GM15510 (cell line): ENCODE results near the gene FRMD1.

Experiments used
- POLR2A ChIP-seq: IDR thresholded peaks from 3 replicates; pipeline ENCODE4 v1.6.1; 2011; ENCODE audit warnings: borderline replicate concordance; ENCODE audit not compliant: insufficient read length; ENCODE audit errors: extremely low read depth

Gene FRMD1

GRCh38 chr6:168014428-168014827 lies 64.6 kb downstream of the FRMD1 start:
- TF ChIP-seq POLR2A = no peak

GRCh38 chr6:168013250-168013915 lies 65.6 kb downstream of the FRMD1 start:
- TF ChIP-seq POLR2A = no peak

- no peak for TF ChIP-seq POLR2A
These were observed 66.4 kb downstream of the FRMD1 start for GRCh38 chr6:168012431-168013249.

GRCh38 chr6:168011291-168011690 lies 67.7 kb downstream of the FRMD1 start:
- no peak for TF ChIP-seq POLR2A

GRCh38 chr6:168009331-168009730 lies 69.7 kb downstream of the FRMD1 start:
- no peak for TF ChIP-seq POLR2A

GRCh38 chr6:168007592-168008338 lies 71.2 kb downstream of the FRMD1 start:
- no peak for TF ChIP-seq POLR2A

GRCh38 chr6:168005796-168006195 lies 73.2 kb downstream of the FRMD1 start:
- TF ChIP-seq POLR2A = no peak

- no peak for TF ChIP-seq POLR2A
These were observed 74.1 kb downstream of the FRMD1 start for GRCh38 chr6:168004945-168005344.

- TF ChIP-seq POLR2A = no peak
These were observed 75.0 kb downstream of the FRMD1 start for GRCh38 chr6:168004023-168004422.
